RCC 7860 (cell line): ENCODE data around the gene ZNF532.

Source experiments
- DNase-seq: peaks from one replicate; pipeline ENCODE4 v3.0.0-alpha.2; 2015; ENCODE audit warnings: low spot score
- FAIRE-seq: peaks from 2 replicates; lab custom pipeline; 2012; peaks lifted over from hg19 to GRCh38; lab: Jason Lieb, UNC

The ZNF532 gene

GRCh38 chr18:58966704-58967103, 102.0 kb downstream of the ZNF532 start:
- FAIRE-seq (no peak), DNase-seq (no peak)

DNA sequence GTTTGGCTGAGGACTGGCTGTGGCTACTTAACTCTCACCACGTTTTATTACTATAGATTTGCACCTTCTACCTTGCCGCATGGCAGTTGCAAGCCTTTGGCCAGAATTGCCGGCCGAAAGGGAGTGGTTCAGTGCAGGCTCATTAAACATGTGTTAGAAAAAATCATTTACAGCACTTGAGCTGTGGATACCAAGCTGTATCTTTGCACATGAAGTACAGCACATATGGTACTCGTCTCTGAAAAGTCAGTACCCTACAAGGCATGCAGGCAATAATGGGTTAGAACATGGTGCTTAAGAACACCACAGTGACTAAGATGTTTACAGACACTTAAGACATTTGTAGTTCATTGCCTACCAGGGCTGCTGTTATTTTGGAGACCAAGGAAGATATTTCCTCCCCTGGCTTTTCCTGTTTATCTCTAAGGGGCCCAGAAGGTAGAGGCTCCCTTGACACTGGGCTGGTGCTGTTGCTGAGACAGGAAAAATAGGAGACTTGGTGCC, 103.1 kb downstream of the ZNF532 start:
- no peak for FAIRE-seq
- no peak for DNase-seq

GRCh38 chr18:58970943-58971790, 106.5 kb downstream of the ZNF532 start:
- FAIRE-seq: no peak
- DNase-seq: no peak

GRCh38 chr18:58975296-58975695, 110.6 kb downstream of the ZNF532 start:
- FAIRE-seq: no peak
- no peak for DNase-seq

DNA sequence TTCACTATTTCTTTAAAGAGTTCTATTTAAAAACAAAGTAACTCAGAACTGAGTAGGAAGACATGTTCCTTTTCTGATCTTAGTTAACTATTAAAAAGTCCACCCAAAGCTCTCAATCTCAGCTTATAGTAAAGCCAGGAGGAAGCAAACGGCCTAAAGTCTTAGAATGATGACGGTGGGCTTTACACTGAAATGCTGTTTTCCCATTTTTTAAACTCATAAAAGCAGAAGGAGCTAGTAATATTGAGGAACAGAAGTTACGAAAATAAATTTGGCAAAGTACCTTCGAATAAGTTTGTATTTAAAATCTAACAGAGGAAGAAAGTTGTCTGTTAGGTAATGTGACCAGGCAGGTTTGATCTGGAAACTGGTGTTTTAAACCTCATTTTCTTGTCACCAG, 111.1 kb downstream of the ZNF532 start:
- FAIRE-seq (no peak), DNase-seq (no peak)

- peak; percentile 32 for DNase-seq
- FAIRE-seq: no peak
These were observed 112.5 kb downstream of the ZNF532 start for GRCh38 chr18:58977223-58977622.

DNA sequence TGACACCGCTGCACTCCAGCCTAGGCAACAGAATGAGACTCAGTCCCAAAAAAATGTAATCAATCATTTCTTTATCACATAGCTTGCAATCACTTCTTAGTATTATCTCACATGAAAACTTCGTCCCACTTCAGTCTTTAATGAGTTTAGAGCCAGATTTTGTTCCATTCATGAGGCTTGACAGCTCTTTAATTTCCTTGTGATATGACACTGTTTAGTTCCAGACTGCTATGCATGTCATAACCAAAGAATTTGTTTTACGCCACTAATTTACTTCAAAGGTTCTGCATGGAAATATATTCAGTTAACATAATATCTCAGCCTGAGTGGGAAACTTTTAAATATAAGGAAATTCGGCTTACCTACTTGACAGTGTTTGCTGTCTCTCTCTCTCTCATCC, 113.1 kb downstream of the ZNF532 start:
- FAIRE-seq (no peak), DNase-seq (no peak)

GRCh38 chr18:58978916-58979315, 114.2 kb downstream of the ZNF532 start:
- FAIRE-seq (no peak), DNase-seq (no peak)

GRCh38 chr18:58979615-58980014, 114.9 kb downstream of the ZNF532 start:
- FAIRE-seq: no peak

GRCh38 chr18:58980991-58981390, 116.3 kb downstream of the ZNF532 start:
- DNase-seq (no peak), FAIRE-seq (no peak)

More at GRCh38 chr18:58979615-58980014, 114.9 kb downstream of the ZNF532 start:
- DNase-seq: no peak

DNA sequence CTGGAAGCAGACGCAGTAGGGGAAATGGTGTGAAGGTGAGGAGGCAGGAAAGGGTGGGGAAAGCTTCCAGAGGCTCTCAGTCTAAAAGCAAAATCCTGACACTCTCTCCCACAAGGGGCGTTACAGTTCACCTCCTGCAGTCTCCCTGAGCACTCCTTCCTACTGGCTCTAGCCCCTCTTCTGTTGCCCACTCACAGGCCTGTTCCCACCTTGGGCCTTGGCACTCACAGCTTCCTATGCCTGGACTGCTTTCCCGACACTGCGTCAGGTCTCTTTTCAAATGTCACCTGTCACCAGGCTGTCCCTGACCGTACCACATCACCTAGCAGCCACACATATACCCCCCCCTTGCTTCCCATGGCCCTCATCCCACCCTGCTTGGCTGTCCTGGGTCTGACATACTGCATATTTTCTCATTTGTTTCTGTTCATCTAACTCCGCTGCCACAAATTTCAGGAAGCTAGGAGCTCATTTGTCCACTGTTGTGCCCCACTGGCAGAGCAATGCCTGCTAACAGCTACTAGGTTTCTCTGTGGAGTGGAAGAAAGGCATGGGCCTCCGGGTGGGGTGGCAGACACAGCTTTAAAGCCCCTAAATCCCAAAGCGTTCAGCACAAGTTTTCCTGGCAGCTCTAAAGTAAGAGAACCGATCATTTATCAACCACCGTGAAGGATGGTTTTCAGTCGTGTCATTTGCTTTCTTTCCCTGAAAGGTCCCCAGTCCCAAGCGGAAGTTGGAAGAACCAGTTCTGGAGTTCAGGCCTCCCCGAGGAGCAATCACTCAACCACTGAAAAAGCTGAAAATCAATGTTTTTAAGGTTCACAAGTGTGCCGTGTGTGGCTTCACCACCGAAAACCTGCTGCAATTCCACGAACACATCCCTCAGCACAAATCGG, 118.8 kb downstream of the ZNF532 start:
- no peak for FAIRE-seq
- DNase-seq: no peak

DNA sequence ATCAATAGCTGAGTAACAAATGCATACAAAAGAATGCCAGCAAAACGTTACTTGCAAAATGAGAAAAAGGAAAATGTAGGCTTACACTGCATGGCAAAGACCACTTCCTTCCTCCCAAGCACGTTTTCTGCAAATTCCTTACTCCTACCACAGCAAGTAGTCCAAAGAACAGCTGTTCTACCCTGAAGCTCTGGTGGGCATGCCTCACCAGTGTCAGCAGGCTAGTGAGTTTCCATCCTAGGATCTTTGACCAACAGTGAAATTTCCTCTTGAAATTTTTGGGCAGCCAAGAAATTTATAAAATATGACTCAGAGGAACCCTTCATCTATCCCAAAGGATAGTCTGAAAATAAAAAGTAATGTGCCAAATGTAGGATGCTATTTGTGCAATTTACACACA, 123.9 kb downstream of the ZNF532 start:
- no peak for DNase-seq
- no peak for FAIRE-seq

DNA sequence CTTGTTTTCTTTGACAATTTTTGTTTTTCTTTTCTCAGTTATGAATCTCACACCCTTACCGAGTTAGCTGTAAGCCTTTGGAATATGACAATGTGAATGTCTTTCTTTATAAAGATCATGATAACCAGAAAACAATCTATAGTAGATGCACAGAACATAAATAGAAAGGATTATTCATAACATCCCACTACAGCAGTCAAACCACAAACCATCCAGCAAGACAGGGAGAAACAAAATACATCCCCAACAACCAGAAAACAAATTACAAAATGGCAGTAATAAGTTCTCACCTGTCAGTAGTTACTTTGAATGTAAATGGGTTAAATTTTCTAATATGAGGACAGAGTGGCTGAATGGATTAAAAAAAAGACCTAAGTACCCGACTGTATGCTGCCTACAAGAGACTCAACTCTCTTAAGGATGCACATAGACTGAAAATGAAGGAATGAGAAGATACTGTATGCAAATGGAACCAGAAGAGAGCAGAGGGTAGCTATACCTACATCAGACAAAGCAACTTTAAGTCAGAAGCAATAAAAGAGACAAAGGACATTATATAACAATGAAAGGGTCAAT, 124.6 kb downstream of the ZNF532 start:
- DNase-seq: no peak

DNA sequence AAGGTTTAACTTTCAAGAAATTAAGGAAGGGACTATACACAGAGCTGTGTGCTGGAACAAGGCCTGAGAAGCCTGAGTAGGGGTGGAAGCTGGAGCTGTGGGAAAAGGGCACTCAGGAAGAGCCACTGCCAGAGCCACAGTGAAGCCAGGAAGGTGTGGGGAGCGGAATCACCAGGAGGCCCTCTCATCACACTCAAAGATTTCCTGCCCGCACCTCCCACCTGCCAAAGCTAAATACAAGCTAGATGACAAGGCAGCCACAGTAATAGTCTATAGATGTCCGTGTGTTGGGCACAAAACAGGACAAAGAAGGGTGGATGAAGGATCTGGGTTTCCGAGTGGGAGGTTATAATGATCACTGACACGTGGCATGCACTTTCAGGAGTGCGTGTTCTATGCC, 126.0 kb downstream of the ZNF532 start:
- FAIRE-seq (no peak), DNase-seq (no peak)

More for the DNA sequence above, 124.6 kb downstream of the ZNF532 start:
- no peak for FAIRE-seq

DNA sequence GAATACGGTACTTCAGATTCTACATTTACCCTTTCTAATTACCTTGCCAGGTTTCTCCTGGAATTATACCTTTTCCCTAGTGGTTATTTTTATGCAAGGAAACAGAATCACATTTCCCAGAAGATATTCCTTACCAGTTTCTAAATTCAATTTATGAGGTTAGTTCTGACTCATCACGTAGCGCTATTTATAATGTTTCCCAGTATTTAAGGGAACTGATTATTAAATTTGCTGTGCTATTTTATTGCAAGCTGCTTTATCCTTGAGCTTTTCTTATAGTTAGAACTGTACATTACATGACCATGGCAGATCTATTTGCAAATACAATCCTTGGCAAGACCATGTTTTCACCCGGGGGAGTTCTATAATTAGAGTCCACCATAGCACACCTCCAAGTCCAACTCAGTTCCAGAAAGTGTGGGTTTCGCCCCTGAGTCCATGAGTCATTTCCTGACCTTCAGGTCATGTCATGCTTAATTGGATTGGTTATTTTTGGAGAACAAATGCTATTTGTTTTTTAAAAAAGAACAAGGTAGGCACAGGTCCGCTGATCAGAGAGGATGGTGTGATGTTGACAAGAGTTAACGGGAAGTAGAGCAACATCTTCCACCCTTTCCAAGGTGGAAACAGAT, 126.6 kb downstream of the ZNF532 start:
- FAIRE-seq: peak; percentile 52

GRCh38 chr18:58992301-58993231, 127.9 kb downstream of the ZNF532 start:
- no peak for FAIRE-seq
- DNase-seq: no peak

More for the DNA sequence above, 126.6 kb downstream of the ZNF532 start:
- DNase-seq: peak; percentile 23

DNA sequence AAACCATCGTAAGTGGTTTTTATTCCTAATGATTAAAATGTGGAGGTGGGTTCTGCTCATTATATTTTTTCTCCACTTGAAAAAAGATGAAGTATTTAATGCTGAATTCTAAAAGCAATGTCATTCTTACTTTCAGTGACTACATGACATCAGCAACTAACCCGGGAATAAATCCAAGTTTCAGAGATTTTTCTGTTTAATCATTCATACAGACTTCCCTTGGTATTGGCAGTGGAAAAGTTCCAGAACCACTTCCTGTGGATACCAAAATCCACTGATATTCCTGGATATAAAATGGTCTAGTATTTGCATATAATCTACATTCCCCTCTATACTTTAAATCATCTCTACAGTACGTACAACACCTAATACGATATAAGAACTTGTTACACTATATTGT, 128.6 kb downstream of the ZNF532 start:
- FAIRE-seq: peak; percentile 97
- peak; percentile 77 for DNase-seq

GRCh38 chr18:58995663-58996062, 131.0 kb downstream of the ZNF532 start:
- no peak for FAIRE-seq
- DNase-seq: no peak

DNA sequence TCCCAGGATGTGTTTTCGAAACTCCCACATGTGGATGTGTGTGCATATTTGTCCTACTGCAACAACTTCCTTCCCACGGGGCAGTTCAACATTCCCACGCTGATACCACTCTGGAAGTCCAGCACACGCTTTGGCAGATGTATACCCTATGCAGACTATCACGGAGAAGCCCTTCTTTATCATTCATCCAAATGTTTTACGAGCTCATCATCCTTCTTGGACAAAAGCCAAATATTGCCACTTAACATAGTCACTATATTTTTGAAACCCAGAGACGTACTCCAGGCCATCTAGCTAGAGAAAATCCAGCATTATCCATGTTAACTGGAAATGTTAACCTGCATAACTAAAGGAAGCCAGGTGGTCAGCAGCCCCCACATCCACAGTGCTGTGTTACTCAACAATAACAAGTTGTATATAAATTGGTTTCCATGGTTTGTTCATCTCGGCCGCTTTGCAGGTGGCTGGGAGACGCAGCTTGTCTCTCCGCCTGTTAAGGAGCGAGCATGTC, 131.5 kb downstream of the ZNF532 start:
- DNase-seq (no peak), FAIRE-seq (no peak)
